ENCODE results near the gene TEX19.

- TF ChIP-seq CTCF (IDR thresholded peaks at IDR 0.05) (no peak), POLR2A (IDR thresholded peaks at IDR 0.05) (no peak)
Observed at GRCh38 chr17:82366749-82367148, 7.7 kb downstream of the TEX19 start.
